RKO (cell line): ENCODE data around the gene VPS35L.
"Not testable (repeated sequence)": the region's sequence is repeated elsewhere in the genome, so short reads cannot be mapped to it uniquely, and the experiment has no call there.

Experiments used
- DNase-seq: peaks from one replicate; pipeline ENCODE4 v3.0.0-alpha.2; 2016; ENCODE audit warnings: low spot score

The VPS35L gene

GRCh38 chr16:19711643-19712042 lies 156.1 kb downstream of the VPS35L start:
- no peak for DNase-seq

GRCh38 chr16:19712418-19713058 lies 157.0 kb downstream of the VPS35L start:
- no peak for DNase-seq

DNA sequence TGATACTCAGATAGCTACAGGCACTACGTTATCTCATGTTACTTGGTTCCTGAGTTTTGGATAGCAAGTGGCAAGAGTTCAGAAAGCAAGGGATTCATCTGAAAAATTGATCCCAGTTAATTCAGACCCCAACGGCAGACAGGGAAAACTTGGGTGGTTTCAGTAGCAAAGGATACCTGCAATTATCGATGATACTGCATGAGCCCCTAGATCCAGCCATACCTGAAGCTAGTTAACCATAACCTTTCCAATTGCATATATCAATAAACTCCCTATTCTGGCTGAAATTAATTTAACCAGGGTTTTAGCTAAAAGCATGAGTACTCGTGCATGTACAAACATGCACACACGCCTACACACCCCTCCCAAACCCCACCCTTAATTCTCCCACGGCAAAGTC lies 158.2 kb downstream of the VPS35L start:
- no peak for DNase-seq

DNA sequence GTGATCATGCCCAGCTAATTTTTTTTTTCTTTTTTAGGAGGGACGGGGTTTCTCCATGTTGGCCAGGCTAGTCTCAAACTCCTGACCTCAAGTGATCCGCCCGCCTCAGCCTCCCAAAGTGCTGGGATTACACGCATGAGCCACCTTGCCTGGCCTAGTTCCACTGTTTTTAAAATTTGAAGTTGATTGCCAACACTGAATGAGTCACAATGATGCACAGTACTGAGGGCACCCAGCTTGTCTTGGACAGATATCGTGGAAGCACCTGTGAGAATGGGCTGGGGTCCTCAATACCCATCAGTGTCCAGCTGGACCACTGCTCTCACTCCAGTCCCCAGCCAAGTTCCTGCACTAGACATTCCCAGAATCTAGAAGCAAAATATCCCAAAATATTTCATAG lies 160.1 kb downstream of the VPS35L start:
- peak; percentile 45 for DNase-seq

- DNase-seq, result no peak
Observed at GRCh38 chr16:19716183-19716582, 160.7 kb downstream of the VPS35L start.

- DNase-seq, result not testable (repeated sequence)
Observed at GRCh38 chr16:19716728-19717127, 161.2 kb downstream of the VPS35L start.

- DNase-seq, result peak; percentile 49
Observed at GRCh38 chr16:19717314-19717713, 161.8 kb downstream of the VPS35L start.

- peak; percentile 88 for DNase-seq
Observed at GRCh38 chr16:19717741-19718623, 162.5 kb downstream of the VPS35L start, which contains the start of the genes IQCK and KNOP1. TSS of gene IQCK (plus strand) at chr16:19718271. CDS start at chr16:19718307, 36 bp downstream. TSS of gene KNOP1 (minus strand) at chr16:19718227. CDS start at chr16:19715035, 3,192 bp downstream.

DNA sequence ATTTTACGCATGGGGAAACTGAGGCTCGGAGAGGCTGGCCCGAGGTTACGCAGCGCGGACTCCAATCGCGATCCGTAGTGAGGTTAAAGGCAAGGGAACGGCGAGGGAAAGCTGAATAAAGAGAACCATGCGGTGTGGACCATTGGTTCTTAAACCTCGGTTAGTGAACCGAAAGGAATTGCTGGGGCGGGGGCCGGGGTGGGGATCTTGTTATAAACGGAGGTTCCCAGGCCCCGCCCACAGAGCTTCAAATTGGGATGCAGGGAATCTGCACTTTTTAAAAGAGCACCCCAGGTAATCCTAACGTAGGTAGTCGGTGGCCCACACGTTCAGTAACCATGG lies 163.1 kb downstream of the VPS35L start:
- DNase-seq, result peak; percentile 15

DNA sequence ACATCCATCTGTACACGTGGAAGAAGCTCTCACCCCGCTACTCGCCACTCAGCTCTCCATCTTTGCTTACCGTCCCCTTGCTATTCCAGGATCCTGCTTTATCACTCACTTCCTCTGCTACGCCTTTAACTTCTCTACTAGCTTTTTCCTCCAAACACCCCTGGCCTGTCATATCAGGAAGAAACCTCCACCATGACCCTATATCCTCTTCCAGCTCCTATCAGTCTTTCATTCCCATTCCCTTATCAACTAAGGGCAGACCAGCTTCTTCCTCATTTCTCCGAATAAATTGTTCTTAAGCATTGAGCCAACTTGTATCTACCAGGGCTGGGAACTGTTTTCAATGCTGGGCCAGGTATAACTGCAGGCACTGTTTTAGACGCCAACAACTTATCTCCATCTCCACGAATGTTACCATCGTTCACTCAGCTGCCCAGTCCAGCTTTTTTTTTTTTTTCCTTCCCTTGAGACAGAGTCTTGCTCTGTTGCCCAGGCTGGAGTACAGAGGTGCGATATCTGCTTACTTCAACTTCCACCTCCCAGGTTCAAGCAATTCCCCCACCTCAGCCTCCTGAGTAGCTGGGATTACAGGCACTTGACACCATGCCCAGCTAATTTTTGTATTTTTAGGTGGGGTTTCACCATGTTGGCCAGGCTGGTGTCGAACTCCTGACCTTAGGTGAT lies 166.9 kb downstream of the VPS35L start:
- DNase-seq, result no peak

GRCh38 chr16:19722981-19723380 lies 167.5 kb downstream of the VPS35L start:
- no peak for DNase-seq

GRCh38 chr16:19728636-19728965 lies 173.1 kb downstream of the VPS35L start:
- DNase-seq, result no peak

DNA sequence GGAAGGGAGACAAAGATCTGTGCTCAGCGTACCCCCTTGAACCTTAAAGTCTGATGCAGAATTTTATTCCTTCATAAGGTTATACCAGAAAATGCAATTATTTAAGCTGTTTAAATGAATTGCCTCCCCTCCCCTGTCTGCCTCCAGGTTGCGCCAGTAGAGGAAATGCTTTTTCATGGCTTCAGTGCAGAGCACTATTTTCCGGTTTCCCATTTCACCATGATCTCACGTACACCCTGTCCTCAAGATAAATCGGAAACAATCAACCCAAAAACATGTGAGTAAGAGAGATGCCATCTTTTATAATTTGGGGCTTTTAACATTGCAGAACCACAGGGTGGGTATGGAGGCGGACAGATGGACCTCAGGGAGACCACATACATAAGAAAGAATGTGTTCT lies 178.0 kb downstream of the VPS35L start:
- DNase-seq, result no peak

GRCh38 chr16:19735074-19735867 lies 179.8 kb downstream of the VPS35L start:
- no peak for DNase-seq

GRCh38 chr16:19737306-19738038 lies 182.0 kb downstream of the VPS35L start:
- DNase-seq, result no peak

DNA sequence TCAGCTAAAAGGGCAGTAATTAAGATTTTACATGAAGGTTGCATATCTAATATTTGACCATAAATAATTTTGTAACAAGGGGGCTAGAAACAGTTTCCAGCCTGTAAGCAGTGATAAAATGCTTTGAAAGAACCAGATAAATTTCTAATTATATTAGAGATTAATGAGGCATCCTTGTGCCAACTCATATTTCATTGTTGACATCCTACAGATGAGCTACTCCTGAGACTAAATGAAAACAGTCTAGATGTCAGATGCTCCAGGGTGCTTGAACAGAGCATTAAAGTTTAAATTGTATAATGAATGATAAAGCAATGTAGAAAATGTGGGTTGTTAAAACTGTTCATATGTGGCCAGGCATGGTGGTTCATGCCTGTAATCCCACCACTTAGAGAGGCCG lies 185.9 kb downstream of the VPS35L start:
- DNase-seq, result no peak

- no peak for DNase-seq
Observed at GRCh38 chr16:19743816-19744159, 188.3 kb downstream of the VPS35L start.

GRCh38 chr16:19744670-19745069 lies 189.2 kb downstream of the VPS35L start:
- DNase-seq, result no peak

DNA sequence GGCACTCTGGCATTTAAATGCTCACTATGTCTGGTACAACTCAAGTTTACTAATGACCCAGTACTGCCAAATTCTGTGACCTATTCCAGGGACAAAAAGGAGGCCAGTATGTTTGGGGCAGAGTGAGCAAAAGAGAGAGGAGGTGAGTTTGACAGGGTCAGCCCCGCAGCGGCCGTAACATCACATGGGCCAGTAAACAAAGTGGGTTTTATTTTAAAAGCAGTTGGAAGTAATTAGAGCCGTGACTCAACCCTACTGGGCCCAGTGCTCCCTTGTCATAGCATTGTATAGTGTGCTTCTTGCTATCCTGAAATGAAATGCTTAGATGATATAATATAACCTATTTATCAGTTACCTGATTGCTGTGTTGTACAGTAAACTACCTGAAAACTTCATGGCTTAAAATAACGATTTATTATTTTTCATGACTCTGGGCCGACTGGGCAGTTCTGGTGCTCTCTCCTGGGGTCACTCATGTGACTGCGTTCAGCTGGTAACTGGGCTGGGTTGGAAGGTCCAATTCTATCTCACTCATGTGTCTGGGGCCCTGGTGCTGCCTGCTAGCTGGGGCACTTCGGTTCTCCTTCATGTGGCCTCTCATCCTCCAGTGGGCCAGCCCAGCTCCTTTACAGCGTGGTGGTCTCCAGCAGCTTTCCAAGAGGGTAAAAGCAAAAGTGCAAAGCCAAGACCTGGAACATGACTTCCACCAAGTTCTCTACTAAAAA lies 189.9 kb downstream of the VPS35L start:
- no peak for DNase-seq

- DNase-seq, result no peak
Observed at GRCh38 chr16:19746561-19746960, 191.1 kb downstream of the VPS35L start.
